Caki2 (cell line): ENCODE results near the gene UAP1. TPM values are rescaled to one million over a fixed set of nuclear protein-coding genes. Genes with fewer than 3 reads are reported as not detected.
"Not testable (repeated sequence)": the region's sequence is repeated elsewhere in the genome, so short reads cannot be mapped to it uniquely, and the experiment has no call there.

ENCODE experiments used
- DNase-seq: peaks from one replicate; pipeline ENCODE4 v3.0.0-alpha.2; 2015; ENCODE audit warnings: low read depth
- in situ Hi-C: cut with HindIII; loops from 2 replicates; pipeline ENCODE4 v1.10.0; 2016; ENCODE audit warnings: low sequenced_read_pairs, low pct_unique_long_range_greater_than_20kb, mixed read lengths
- total RNA-seq: library from RNA; depleted of rRNA; stranded (reverse); fragments of >200 nt; shearing (Covaris generic); gene quantifications from 2 replicates; pipeline ENCODE4 v1.2.3, GENCODE V29; 2014; ENCODE audit warnings: low replicate concordance

The UAP1 gene
- total RNA-seq, 1 experiment from 2014 or later = 46.9 TPM

GRCh38 chr1:162560303-162561036 lies 1.1 kb upstream of the UAP1 start:
- no peak for DNase-seq
- in situ Hi-C loops = no loop called here

GRCh38 chr1:162561037-162561615 lies 396 bp upstream of the UAP1 start:
- peak; percentile 93 for DNase-seq
- in situ Hi-C loops = no loop called here

- DNase-seq = peak; percentile 58
- in situ Hi-C loops = no loop called here
Observed at GRCh38 chr1:162562470-162562828, 927 bp downstream of the UAP1 start.

GRCh38 chr1:162564762-162565218 lies 3.3 kb downstream of the UAP1 start:
- in situ Hi-C loops = no loop called here

GRCh38 chr1:162565460-162565859 lies 3.9 kb downstream of the UAP1 start:
- in situ Hi-C loops = no loop called here
- DNase-seq = no peak

More at GRCh38 chr1:162564762-162565218, 3.3 kb downstream of the UAP1 start:
- no peak for DNase-seq

GRCh38 chr1:162566870-162567269 lies 5.3 kb downstream of the UAP1 start:
- in situ Hi-C loops = no loop called here
- DNase-seq = no peak

GRCh38 chr1:162568802-162569201 lies 7.3 kb downstream of the UAP1 start:
- in situ Hi-C loops = no loop called here

GRCh38 chr1:162570718-162571117 lies 9.2 kb downstream of the UAP1 start:
- in situ Hi-C loops = no loop called here
- DNase-seq = no peak

More at GRCh38 chr1:162568802-162569201, 7.3 kb downstream of the UAP1 start:
- no peak for DNase-seq

GRCh38 chr1:162571121-162571520 lies 9.6 kb downstream of the UAP1 start:
- in situ Hi-C loops, DNase-seq: not testable (repeated sequence)

- DNase-seq = no peak
- in situ Hi-C loops = no loop called here
Observed at GRCh38 chr1:162571696-162572095, 10.2 kb downstream of the UAP1 start.

GRCh38 chr1:162573136-162573535 lies 11.6 kb downstream of the UAP1 start:
- in situ Hi-C loops = no loop called here
- DNase-seq = no peak

- no peak for DNase-seq
- in situ Hi-C loops = no loop called here
Observed at GRCh38 chr1:162578071-162578700, 16.7 kb downstream of the UAP1 start.

- DNase-seq = no peak
- in situ Hi-C loops = no loop called here
Observed at GRCh38 chr1:162578936-162579335, 17.4 kb downstream of the UAP1 start.

GRCh38 chr1:162580308-162580707 lies 18.8 kb downstream of the UAP1 start:
- in situ Hi-C loops = no loop called here
- no peak for DNase-seq

GRCh38 chr1:162582901-162583300 lies 21.4 kb downstream of the UAP1 start:
- DNase-seq, in situ Hi-C loops: not testable (repeated sequence)

- DNase-seq, in situ Hi-C loops: not testable (repeated sequence)
Observed at GRCh38 chr1:162585101-162585500, 23.6 kb downstream of the UAP1 start.

- in situ Hi-C loops = no loop called here
- no peak for DNase-seq
Observed at GRCh38 chr1:162587347-162587746, 25.8 kb downstream of the UAP1 start.

GRCh38 chr1:162587761-162588260 lies 26.3 kb downstream of the UAP1 start:
- in situ Hi-C loops = no loop called here
- DNase-seq = no peak

GRCh38 chr1:162590101-162590500 lies 28.6 kb downstream of the UAP1 start:
- in situ Hi-C loops = no loop called here
- DNase-seq = no peak
